SJCRH30 (cell line): ENCODE results near the gene TSKU. TPM values are rescaled to one million over a fixed set of nuclear protein-coding genes. Genes with fewer than 3 reads are reported as not detected.

Experiments used
- DNase-seq, 2 experiments: peaks; one replicate each; pipeline ENCODE4 v3.0.0-alpha.2; 2015 to 2020
- H3K27ac ChIP-seq: fragments of 250-450 bp; sonication (Bioruptor Pico); 2 replicates; pipeline ENCODE4 v1.5.1; 2020; ENCODE audit warnings: mild to moderate bottlenecking, moderate library complexity
- H3K27me3 ChIP-seq: fragments of 250-450 bp; sonication (Bioruptor Pico); 2 replicates; pipeline ENCODE4 v1.5.1; 2020; ENCODE audit warnings: mild to moderate bottlenecking, moderate library complexity
- H3K36me3 ChIP-seq: fragments of 250-450 bp; sonication (Bioruptor Pico); 2 replicates; pipeline ENCODE4 v1.5.1; 2020; ENCODE audit warnings: mild to moderate bottlenecking, moderate library complexity
- H3K4me1 ChIP-seq: fragments of 250-450 bp; sonication (Bioruptor Pico); 2 replicates; pipeline ENCODE4 v1.5.1; 2020; ENCODE audit warnings: mild to moderate bottlenecking, moderate library complexity
- H3K4me3 ChIP-seq: fragments of 250-450 bp; sonication (Bioruptor Pico); 2 replicates; pipeline ENCODE4 v1.5.1; 2020; ENCODE audit warnings: mild to moderate bottlenecking, moderate library complexity
- H3K9me3 ChIP-seq: fragments of 250-450 bp; sonication (Bioruptor Pico); replicated peaks from 2 replicates; pipeline ENCODE4 v1.5.1; 2020; ENCODE audit warnings: mild to moderate bottlenecking, moderate library complexity
- total RNA-seq: library from RNA; depleted of rRNA; stranded (reverse); fragments of >200 nt; shearing (Covaris generic); gene quantifications from 2 replicates; pipeline ENCODE4 v1.2.3, GENCODE V29; 2014

Gene TSKU
- total RNA-seq, 1 experiment from 2014 or later, result 18.2 TPM

DNA sequence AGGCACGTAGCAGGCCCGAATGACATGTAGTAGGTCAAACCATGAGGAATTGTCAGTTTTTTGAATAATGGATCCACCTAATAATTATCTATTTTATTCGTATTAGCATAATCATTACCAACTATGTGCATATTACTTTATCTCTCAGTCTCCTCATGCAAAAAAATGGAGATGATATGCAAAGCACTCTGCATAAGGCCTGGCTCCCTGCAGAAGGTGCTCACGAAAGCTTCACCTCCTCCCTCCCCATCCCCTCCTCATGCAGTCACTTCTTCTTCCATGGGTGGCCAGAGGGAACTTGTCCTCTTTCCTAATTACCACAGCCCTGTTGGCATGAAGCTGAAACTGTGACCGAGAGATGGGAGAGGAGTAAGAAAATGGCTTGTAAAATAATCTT lies 20.8 kb upstream of the TSKU start:
- no peak overlapping the region for H3K27ac ChIP-seq
- no peak for DNase-seq
- H3K36me3 ChIP-seq, result no peaks in the 10 kb centered on the region
- no peak overlapping the region for H3K4me3 ChIP-seq
- H3K9me3 ChIP-seq, result no peaks in the 10 kb centered on the region
- H3K4me1 ChIP-seq, result no peaks in the 10 kb centered on the region; the same call in 1 of the 2 replicates
- H3K27me3 ChIP-seq, result no peaks in the 10 kb centered on the region

DNA sequence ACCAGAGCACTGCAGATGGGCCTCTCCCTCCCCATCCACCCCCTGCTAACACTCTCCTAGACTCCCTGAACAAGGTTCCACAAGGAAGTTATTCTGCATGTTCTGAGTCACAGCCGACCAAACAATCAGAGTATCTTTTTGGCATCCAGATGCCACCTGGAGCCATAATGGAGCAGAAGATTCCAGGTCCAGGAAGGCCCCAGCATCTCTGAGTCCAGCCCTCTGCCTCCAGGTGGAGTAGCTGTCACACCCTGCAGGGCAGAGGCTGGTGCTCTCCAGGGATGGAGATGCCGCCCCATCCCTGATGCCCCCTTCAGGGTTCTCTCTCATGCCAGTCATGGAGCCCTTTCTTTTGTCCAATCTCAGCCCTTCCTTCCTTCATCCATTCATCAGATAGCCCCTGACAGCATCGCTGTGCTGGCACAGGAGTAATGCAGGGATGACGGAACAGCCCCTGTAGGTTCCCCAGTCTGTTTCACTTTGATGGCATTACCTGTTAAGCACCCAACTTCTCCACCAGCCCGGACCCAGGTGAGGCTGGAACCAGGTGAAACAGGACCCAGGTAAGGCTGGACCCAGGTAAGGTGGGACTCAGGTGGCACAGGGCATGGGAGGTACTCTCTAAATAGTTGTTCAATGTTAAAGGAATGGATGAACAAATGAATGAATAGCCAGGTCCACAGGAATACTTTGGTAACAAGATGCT lies 20.1 kb upstream of the TSKU start:
- Histone ChIP-seq H3K27me3 (no peaks in the 10 kb centered on the region), H3K9me3 (no peaks in the 10 kb centered on the region), H3K27ac (no peak overlapping the region), H3K4me3 (no peak overlapping the region), H3K36me3 (no peaks in the 10 kb centered on the region), H3K4me1 (peaks cover 6% of the 10 kb centered on the region; the same call in 1 of the 2 replicates)
- no peak for DNase-seq

DNA sequence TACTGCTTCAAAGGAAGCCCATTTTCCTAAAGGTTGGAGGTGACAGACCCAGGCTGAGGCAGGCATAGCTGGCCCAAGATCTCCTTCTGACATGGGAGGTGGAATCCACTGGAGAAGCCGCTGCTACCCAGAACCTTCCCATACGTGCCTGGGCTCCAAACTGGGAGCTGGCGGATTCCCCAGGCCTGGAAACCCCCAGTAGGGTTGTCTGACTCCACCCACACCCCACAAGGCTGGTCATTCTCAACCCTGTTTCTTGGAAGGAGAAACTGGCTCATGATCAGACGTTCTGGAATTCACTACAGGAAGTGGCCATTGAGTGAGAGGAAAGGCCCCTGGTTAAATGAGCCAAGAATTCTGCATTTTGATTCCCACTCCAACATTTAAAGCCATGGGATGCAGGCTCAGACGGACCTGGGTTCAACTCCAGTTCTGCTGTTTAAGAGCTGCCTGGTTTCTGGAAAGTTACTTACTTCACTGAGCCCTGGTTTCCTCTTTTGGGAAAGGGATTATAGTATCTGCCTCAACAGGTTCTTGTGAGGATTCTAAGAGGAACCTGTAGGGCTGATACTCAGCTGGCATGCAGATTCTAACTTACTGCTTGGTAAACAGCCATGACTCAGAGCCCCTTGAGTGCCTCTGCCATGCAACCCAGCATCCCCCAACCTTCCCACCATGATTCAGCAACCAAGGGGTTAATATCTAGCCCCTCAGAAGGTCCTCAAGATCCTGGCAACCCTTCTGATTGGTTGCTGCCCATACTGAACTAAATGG lies 19.4 kb upstream of the TSKU start:
- DNase-seq, result no peak
- Histone ChIP-seq H3K4me3 (no peak overlapping the region), H3K27ac (no peak overlapping the region)

DNA sequence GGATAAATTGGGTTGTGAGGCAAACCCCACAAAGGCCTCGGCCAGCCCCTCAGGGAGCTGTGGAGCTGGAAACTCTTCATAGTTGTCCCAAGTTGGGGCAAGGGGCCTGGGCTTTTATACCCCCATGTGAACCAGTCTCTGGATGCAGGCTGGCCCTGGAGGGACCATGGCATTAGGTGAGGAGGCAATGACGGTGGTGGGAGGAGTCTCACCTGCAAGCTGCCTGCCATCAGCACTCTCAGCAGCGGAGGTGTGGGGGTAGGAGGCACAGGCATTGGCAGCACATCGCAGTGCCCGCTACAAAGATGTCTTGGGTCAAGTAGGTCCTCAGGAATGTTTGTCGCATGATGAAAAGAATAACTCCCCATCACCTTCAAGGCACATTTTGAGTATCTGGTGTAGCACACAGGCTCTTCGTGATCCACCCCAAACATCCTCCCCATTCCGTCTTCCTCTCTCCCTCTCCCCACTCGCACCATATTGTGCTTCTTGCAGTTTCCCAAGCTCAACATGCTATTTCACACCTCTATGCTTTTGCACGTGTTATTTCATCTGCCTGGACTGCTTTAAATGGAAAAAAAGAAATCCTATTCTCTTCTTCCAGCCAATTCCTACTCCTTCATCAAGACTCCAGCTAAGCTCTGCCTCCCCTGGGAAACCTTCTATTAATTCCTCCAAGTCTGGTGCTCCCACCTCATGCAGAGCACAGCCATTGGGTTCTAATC lies 18.1 kb upstream of the TSKU start:
- Histone ChIP-seq H3K9me3 (no peaks in the 10 kb centered on the region), H3K4me3 (no peak overlapping the region), H3K36me3 (no peaks in the 10 kb centered on the region), H3K27me3 (no peaks in the 10 kb centered on the region), H3K27ac (no peak overlapping the region), H3K4me1 (peaks cover 21% of the 10 kb centered on the region)
- no peak for DNase-seq

More for the DNA sequence above, 19.4 kb upstream of the TSKU start:
- Histone ChIP-seq H3K27me3 (no peaks in the 10 kb centered on the region), H3K4me1 (peaks cover 10% of the 10 kb centered on the region), H3K36me3 (no peaks in the 10 kb centered on the region), H3K9me3 (no peaks in the 10 kb centered on the region)

DNA sequence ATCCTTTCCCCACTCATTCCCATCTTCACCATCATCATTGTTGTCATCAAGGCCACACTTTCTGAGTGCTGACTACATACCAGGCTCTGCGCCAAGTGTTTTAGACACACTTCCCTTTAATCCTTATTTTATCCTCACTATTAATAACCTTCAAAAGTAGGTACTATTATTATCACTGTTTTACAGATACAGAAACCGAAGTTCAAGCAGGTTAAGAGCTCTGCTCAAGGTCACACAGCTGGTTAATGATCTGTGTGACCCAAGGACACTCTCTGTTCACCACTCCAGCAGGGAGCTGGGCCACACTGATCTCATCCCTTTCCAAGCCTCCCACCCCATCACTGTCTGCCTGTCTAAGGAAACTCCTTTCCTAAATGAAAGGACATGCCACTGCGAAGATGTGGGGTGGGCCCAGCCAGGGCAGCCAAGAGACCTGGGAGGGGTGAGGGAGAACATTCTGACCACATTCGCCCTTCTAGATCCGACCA lies 17.2 kb upstream of the TSKU start:
- H3K4me1 ChIP-seq, result peaks cover 27% of the 10 kb centered on the region

DNA sequence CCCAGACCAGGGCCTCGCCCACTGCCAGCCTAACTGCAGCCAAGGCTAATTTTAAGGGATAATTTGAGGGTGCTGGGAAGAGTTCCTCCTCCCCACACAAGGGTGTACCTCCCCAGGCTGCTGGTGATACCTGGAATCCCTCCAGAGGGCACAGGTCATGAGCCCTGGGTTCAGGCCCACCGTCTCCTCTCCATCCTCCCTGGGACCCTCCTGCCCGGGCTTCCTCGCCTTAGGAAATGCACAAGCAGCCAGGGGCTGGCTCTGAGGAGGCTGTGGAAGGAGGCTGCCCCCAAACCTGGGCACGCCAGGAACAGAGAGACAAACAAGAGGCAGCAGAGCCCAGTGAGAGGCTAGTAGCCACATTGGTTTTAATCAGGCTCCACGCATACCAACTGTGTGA lies 16.6 kb upstream of the TSKU start:
- H3K27me3 ChIP-seq, result no peaks in the 10 kb centered on the region
- no peaks in the 10 kb centered on the region for H3K9me3 ChIP-seq
- peaks cover 33% of the 10 kb centered on the region for H3K4me1 ChIP-seq
- no peak overlapping the region for H3K4me3 ChIP-seq
- H3K36me3 ChIP-seq, result no peaks in the 10 kb centered on the region
- no peak for DNase-seq
- H3K27ac ChIP-seq, result no peak overlapping the region

More for the DNA sequence above, 17.2 kb upstream of the TSKU start:
- Histone ChIP-seq H3K36me3 (no peaks in the 10 kb centered on the region), H3K4me3 (no peak overlapping the region), H3K9me3 (no peaks in the 10 kb centered on the region), H3K27ac (no peak overlapping the region), H3K27me3 (no peaks in the 10 kb centered on the region)
- DNase-seq, result no peak

DNA sequence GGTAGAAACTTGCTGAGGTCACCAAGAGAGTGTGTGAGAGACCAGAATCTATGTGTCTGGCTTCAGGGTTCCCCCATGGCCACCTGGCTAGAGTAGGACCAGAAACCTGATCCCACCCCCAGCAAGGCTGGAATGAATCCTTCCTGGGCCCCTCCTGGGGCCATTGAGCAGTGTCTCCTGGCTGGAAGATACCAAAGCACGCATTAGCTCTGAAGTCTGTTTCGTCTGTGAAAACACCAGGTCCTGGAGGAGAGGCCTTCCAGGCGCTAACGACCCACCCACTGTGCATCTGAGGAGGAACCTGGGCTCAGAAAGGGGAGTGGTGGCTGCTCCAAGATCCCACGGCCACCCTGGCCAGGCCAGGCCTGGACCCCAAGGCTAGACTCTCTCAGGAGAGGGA lies 15.5 kb upstream of the TSKU start:
- DNase-seq, result no peak
- no peak overlapping the region for H3K4me3 ChIP-seq
- no peaks in the 10 kb centered on the region for H3K36me3 ChIP-seq
- H3K27ac ChIP-seq, result no peak overlapping the region
- no peaks in the 10 kb centered on the region for H3K9me3 ChIP-seq
- H3K27me3 ChIP-seq, result no peaks in the 10 kb centered on the region
- peaks cover 39% of the 10 kb centered on the region for H3K4me1 ChIP-seq

DNA sequence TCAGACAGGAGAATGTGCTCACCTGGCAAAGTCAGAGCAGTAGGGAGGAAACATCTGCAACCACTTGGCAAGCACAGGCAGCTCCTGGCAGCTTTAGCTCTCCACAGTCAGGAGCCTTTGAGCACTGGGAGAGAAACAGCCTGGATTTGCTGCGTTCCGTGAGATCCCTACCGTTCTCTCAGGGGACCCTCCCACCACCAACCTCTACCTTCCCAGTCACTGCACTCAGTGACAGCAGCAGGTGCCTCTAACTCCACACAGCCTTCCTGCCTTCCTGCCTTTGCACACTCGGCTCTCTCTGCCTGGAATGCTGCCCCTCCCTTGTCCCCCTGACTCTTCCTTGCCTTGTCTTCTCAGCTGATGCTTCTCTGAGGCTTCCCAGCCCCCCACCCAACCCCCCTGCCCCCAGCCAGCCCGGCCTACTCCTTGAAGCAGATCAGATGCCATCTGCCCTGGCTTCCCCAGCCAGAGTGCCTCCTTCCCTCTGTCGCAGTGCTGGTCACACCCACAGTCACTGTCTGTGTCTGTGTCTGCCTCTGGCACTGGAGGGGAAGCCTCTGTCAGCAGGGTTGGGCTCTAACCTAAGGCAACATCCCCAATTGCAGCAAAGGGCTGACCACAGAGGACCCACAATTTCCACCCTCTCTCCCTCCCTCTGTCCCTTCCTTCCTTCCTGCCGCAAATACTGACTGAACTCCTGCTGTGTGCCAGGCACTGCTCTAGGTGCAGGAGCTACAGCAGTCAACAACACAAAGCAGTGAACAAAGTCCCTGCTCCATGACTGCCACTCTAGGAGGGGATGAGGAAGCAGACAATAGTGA lies 14.9 kb upstream of the TSKU start:
- peak; percentile 73 to 84 for DNase-seq
- Histone ChIP-seq H3K4me3 (no peak overlapping the region), H3K27ac (peak overlapping the region; percentile 24; the same call in 1 of the 2 replicates), H3K27me3 (no peaks in the 10 kb centered on the region), H3K4me1 (peaks cover 39% of the 10 kb centered on the region), H3K9me3 (no peaks in the 10 kb centered on the region), H3K36me3 (no peaks in the 10 kb centered on the region)

DNA sequence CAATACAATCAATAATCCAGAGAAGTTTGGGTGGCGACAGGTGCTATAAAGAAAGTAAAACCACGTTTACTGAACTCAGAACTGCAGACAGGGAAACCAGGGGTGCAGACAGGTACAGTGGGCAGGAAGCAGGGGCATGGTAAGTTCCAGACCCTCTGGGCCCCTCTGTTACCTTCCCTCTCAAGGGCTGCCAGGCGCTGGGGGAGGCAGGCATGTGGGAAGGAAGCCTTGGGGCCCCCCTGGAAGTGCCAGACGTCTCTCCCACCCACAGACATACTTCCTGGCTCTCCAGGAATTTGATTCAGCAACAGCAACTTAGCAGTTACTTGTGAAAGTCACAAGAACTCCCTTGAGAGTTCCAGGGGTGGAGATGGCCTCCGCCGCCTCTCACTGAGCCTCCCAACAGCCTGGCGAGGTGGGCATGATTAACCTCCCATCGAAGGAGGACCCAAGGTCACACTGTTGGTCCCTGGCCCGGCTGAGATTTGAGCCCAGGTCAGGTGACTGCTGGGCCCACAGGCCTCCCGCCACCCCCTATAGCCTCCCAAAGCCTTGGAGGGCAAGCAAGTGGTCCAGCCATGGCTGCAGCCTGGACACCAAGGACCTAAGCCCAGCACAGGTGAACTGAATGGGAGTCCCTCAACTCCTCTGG lies 14.1 kb upstream of the TSKU start:
- DNase-seq, result no peak
- H3K4me3 ChIP-seq, result no peak overlapping the region
- no peaks in the 10 kb centered on the region for H3K9me3 ChIP-seq
- peak overlapping the region; percentile 24; the same call in 1 of the 2 replicates for H3K27ac ChIP-seq
- no peaks in the 10 kb centered on the region for H3K36me3 ChIP-seq
- H3K4me1 ChIP-seq, result peaks cover 39% of the 10 kb centered on the region
- H3K27me3 ChIP-seq, result no peaks in the 10 kb centered on the region

DNA sequence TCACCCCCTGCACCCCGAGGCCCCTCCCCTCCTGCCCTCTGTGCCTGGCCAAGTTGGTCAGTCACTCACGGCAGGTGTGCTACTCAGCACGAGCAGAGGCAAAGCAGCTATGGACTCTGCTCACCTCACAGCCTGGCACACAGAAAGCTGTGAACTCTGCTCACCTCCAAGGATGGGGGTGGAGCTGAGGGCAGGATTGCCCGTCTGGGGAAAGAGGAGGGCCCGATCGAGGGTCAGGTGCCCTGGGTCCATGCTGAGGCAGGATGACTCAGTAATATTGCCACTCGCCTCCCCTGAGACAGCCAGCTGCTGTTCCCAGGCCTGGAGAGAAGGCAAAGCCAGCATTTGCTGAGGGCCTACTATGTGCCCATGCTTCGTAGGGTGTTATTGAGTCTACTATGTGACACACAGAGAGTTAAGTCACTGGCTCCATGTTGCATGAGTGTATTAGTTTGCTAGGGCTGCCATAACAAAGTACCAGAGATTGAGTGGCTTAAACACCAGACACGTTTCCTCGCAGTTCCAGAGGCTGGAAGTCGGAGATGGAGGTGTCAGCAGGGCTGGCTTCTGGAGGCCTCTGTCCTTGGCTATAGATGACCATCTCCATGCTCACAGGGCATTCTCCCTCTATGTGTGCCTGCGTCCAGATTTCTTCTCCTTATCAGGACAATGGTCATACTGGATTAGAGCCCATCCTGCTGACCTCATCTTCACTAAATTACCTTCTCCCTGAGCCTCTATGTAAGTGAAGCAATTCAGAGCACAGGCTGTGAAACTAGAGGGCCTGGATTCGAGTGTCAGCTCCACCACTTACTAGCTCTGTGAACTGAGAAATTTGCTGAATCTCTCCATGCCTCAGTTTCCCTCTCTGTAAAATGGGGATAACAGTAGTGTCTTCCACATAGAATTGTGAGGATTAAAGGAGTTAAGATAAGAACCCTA lies 13.2 kb upstream of the TSKU start:
- H3K27me3 ChIP-seq, result no peaks in the 10 kb centered on the region
- peaks cover 39% of the 10 kb centered on the region for H3K4me1 ChIP-seq
- no peaks in the 10 kb centered on the region for H3K36me3 ChIP-seq
- H3K27ac ChIP-seq, result peak overlapping the region; percentile 3; the same call in 1 of the 2 replicates
- H3K9me3 ChIP-seq, result no peaks in the 10 kb centered on the region
- no peak overlapping the region for H3K4me3 ChIP-seq
- no peak for DNase-seq

DNA sequence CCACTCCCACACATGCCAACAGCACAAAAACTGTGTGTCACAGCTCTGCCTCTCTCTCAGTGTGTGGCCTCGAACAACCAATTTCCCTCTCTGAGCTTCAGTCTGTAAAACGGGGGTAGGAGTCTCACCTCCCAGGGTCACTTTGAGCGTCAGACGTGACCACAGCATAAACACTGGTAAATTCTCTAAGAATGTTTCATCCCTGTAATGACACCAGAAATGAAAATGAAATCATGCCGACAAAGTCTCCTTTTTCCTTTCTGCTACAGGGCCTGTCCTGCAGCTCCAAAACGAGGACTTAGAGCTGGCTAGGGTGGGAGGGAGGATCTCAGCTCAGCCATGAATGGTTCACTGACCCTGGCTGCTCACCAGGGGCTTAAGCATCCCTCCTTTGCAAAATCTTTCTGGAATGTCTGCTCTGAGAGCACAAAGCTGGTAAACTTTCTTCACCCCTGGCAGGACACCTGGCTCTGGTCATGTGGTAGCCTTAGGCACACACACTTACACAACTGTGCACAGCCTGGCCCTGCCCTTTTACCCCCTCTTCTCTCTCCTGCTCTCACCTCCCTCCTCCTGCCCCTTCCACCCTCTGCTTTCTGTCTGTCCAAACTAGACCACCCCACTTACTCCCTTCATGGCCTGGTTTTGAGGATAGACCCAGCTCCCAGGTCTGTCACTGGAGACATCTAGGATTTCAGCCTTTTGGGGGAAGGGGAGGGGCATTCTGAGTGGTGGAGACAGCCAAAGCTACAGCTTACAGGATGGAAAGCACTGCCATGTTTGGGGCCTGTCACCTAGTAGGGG lies 12.3 kb upstream of the TSKU start:
- Histone ChIP-seq H3K9me3 (no peaks in the 10 kb centered on the region), H3K27ac (peak overlapping the region; percentile 3; the same call in 1 of the 2 replicates), H3K36me3 (no peaks in the 10 kb centered on the region), H3K27me3 (no peaks in the 10 kb centered on the region), H3K4me1 (peaks cover 39% of the 10 kb centered on the region), H3K4me3 (no peak overlapping the region)
- peak; percentile 63 to 70 for DNase-seq

DNA sequence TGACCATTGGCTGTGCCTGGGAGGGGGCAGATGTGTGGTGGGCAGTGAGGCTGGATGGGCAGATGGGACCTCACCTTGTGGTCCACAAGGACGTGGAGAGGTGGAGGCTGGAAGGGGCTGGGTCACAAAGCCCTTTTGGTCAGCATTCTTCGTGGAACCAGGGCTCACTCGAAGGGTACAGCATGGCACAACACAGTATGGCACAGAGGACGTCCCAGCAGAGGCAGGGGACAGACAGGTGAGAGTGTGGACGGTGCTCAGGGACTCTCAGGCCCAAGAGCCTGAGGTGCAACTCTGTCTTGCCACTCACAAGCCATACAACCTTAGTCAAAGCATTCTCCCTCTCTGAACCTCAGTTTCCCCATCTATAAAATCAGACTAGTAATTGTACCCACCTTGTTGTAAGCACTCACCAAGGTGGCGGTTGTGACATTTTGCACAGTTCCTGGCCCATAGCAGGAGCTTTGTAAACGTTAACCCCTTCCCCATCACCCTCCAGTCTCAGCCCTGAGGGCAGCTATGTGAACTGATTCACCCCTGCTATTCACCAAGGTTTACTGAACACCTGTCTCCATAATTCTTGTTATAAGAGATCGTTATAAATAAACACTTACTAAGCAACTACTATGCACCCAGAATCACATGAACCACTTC lies 11.6 kb upstream of the TSKU start:
- Histone ChIP-seq H3K27ac (no peak overlapping the region; the same call in 1 of the 2 replicates), H3K4me3 (no peak overlapping the region), H3K4me1 (peaks cover 39% of the 10 kb centered on the region), H3K27me3 (no peaks in the 10 kb centered on the region), H3K9me3 (peaks cover 6% of the 10 kb centered on the region; the same call in 1 of the 2 replicates), H3K36me3 (no peaks in the 10 kb centered on the region)
- DNase-seq, result peak in 1 of 2 experiments; percentile 42
